Activated naive CD4-positive, alpha-beta T cell treated with anti-CD3 and anti-CD28 coated beads, Interleukin-2, amount 10 ng/mL, durations not matched to agents 7 days and 5 days (primary cell): ENCODE data around the gene TRPV4.

Experiments
- CTCF ChIA-PET: fragments of 350-600 bp; sonication (Branson Sonifier 250); formaldehyde crosslinking; loops from one replicate; lab custom pipeline; 2021; ENCODE audit warnings: antibody characterized with exemption; lab: Charles Lee
- DNase-seq: peaks from one replicate; pipeline ENCODE4 v3.0.0-alpha.2; 2020
- H3K27ac Mint-ChIP-seq: one replicate; pipeline ENCODE4 v1.8.0; 2021; ENCODE audit warnings: mild to moderate bottlenecking, moderate library complexity, mixed read lengths
- H3K27me3 Mint-ChIP-seq: one replicate; pipeline ENCODE4 v1.8.0; 2021; ENCODE audit warnings: mild to moderate bottlenecking, mixed read lengths
- H3K36me3 Mint-ChIP-seq: one replicate; pipeline ENCODE4 v1.8.0; 2021; ENCODE audit warnings: mixed read lengths
- H3K4me1 Mint-ChIP-seq: one replicate; pipeline ENCODE4 v1.8.0; 2021; ENCODE audit warnings: mixed read lengths
- H3K4me3 Mint-ChIP-seq: one replicate; pipeline ENCODE4 v1.8.0; 2021; ENCODE audit warnings: mild to moderate bottlenecking, moderate library complexity, mixed read lengths
- H3K9me3 Mint-ChIP-seq: one replicate; pipeline ENCODE4 v1.8.0; 2021; ENCODE audit warnings: mixed read lengths

The TRPV4 gene

GRCh38 chr12:109829667-109830066 is 3.5 kb downstream of the TRPV4 start:
- peaks cover 3% of the 10 kb centered on the region for H3K4me1 Mint-ChIP-seq
- H3K27me3 Mint-ChIP-seq: peaks cover 60% of the 10 kb centered on the region
- no peaks in the 10 kb centered on the region for H3K9me3 Mint-ChIP-seq
- H3K4me3 Mint-ChIP-seq: no peak overlapping the region
- no peaks in the 10 kb centered on the region for H3K36me3 Mint-ChIP-seq
- H3K27ac Mint-ChIP-seq: no peak overlapping the region
- CTCF ChIA-PET: interaction anchor here (0.9 to 5.3 kb wide), 2 partner anchors 14 to 24 kb away, joined by 3 to 29 read pairs; no protein-coding TSS in a partner anchor
- no peak for DNase-seq

DNA sequence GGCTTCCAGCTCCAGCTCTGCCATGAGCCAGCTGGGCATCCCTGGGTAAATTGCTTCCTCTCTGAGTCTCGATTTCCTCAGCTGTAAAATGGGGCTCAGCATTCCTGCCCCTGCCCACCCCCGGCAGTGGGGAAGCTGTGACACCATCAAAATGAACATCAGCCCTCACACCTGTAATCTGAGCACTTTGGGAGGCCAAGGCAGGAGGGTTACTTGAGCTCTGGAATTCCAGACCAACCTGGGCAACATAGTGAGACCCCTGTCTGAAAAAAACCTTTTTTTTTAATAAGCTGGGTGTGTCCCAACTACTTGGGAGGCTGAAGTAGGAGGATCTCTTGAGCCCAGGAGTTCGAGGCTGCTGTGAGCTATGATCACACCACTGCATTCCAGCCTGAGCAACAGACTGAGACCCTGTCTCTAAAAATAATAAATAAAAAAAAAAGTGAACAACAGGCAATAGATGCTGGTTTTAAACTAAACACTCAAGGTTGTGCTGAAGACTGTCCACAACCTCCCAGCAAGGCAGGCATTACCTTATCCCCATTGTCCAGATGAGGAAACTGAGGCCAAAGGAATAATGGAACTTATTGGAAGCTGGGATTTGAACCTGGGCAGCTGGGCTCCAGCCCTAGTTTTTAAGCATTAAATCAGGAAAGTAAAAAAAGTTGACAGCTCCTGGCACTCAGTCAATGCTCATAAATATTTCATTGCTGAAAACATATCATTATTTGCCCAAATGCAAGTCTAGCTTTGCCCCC is 4.3 kb downstream of the TRPV4 start:
- peaks cover 3% of the 10 kb centered on the region for H3K4me1 Mint-ChIP-seq
- peaks cover 53% of the 10 kb centered on the region for H3K27me3 Mint-ChIP-seq
- DNase-seq: no peak
- H3K4me3 Mint-ChIP-seq: no peak overlapping the region
- H3K9me3 Mint-ChIP-seq: no peaks in the 10 kb centered on the region
- no peaks in the 10 kb centered on the region for H3K36me3 Mint-ChIP-seq
- H3K27ac Mint-ChIP-seq: no peak overlapping the region
- CTCF ChIA-PET: interaction anchor here (0.6 to 5.3 kb wide), 3 partner anchors 15 to 27 kb away, joined by 3 to 29 read pairs (median 4); no protein-coding TSS in a partner anchor

DNA sequence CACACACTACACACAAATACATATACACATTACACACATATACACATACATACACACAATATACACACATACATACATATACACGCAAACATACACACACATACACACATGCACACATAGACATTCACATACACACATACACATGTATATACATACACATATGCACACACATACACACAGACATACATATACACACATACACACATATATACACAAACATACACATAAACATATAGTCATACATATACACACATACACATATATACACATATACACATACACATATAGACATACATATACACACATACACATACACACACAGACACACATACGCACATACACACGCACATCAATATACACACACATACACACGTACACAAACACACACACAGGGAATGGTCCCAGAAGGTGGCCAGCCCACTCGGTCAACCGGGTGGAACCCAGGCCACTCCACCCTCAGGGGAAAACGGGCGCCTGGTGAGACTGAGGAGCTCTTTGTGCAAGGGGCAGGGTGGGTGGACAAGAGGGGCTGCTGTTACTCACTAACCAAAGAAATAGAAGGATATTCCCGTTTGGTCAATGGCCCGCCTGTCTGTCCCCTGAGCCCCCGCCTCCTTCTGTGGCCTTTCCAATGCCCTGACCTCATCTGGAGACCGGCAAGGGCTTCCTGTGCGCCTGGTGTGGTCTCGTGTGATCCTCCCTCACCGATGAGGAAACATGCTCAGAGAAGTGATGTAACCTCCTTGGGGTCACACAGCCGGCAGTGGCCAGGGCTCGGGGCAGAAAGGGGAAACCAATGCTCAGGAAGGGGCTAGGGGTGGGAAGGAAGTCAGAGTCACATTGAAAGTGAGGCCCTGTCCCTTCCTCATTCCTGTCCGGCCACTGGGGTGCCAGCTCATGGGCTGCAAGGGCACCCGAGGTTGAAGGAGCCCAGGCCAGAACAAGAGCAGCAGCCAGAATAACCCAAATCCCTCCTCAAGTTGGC is 5.3 kb downstream of the TRPV4 start:
- CTCF ChIA-PET: interaction anchor here (5.3 kb wide), 1 partner anchor 16 kb away, joined by 29 read pairs; no protein-coding TSS in a partner anchor
- DNase-seq: no peak
- Mint-ChIP-seq H3K27me3 (peaks cover 44% of the 10 kb centered on the region), H3K27ac (no peak overlapping the region), H3K4me3 (no peak overlapping the region), H3K36me3 (no peaks in the 10 kb centered on the region), H3K9me3 (no peaks in the 10 kb centered on the region), H3K4me1 (no peaks in the 10 kb centered on the region)

GRCh38 chr12:109827080-109827479 is 6.1 kb downstream of the TRPV4 start:
- no peak overlapping the region for H3K27ac Mint-ChIP-seq
- no peaks in the 10 kb centered on the region for H3K9me3 Mint-ChIP-seq
- DNase-seq: no peak
- no peak overlapping the region for H3K4me3 Mint-ChIP-seq
- H3K36me3 Mint-ChIP-seq: no peaks in the 10 kb centered on the region
- peaks cover 40% of the 10 kb centered on the region for H3K27me3 Mint-ChIP-seq
- H3K4me1 Mint-ChIP-seq: no peaks in the 10 kb centered on the region
- CTCF ChIA-PET: interaction anchor here (1.0 kb wide), 1 partner anchor 18 kb away, joined by 4 read pairs; no protein-coding TSS in a partner anchor

GRCh38 chr12:109824731-109825130 is 8.5 kb downstream of the TRPV4 start:
- Mint-ChIP-seq H3K4me1 (no peaks in the 10 kb centered on the region), H3K27ac (no peak overlapping the region), H3K4me3 (no peak overlapping the region), H3K9me3 (no peaks in the 10 kb centered on the region), H3K27me3 (peaks cover 21% of the 10 kb centered on the region), H3K36me3 (no peaks in the 10 kb centered on the region)
- no peak for DNase-seq
- CTCF ChIA-PET: interaction anchor here (2.3 kb wide), 1 partner anchor 21 kb away, joined by 6 read pairs; no protein-coding TSS in a partner anchor

- no peak overlapping the region for H3K4me3 Mint-ChIP-seq
- no peak for DNase-seq
- H3K36me3 Mint-ChIP-seq: no peaks in the 10 kb centered on the region
- no peaks in the 10 kb centered on the region for H3K9me3 Mint-ChIP-seq
- no peaks in the 10 kb centered on the region for H3K4me1 Mint-ChIP-seq
- no peak overlapping the region for H3K27ac Mint-ChIP-seq
- peaks cover 22% of the 10 kb centered on the region for H3K27me3 Mint-ChIP-seq
- CTCF ChIA-PET: interaction anchor here (0.6 kb wide), 1 partner anchor 23 kb away, joined by 3 read pairs; no protein-coding TSS in a partner anchor
These were observed 10.2 kb downstream of the TRPV4 start for GRCh38 chr12:109822951-109823411.

- Mint-ChIP-seq H3K27ac (no peak overlapping the region), H3K9me3 (no peaks in the 10 kb centered on the region), H3K27me3 (peaks cover 21% of the 10 kb centered on the region), H3K36me3 (no peaks in the 10 kb centered on the region), H3K4me3 (no peak overlapping the region), H3K4me1 (no peaks in the 10 kb centered on the region)
- DNase-seq: no peak
- CTCF ChIA-PET: no interaction called here
These were observed 10.8 kb downstream of the TRPV4 start for GRCh38 chr12:109822416-109822815.

DNA sequence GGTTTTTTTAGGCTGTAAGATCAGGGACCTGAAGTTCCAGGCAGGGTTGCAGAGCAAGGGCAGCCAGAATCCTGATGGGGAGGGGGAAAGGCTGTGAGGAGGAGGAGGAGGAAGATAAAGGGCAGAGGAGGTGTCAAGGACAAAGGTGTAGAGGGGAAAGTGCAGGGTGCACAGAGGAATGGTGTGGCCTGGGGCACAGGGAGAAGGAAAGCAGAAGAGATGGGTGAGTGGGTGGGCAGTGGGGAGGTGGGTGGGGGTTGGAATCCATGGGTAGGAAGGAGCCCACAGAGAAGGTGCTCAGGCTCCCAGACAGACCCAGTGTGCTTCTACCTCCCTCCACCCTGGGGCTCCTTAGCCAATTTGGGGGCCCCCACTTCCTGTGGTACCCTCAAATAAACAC is 11.2 kb downstream of the TRPV4 start:
- Mint-ChIP-seq H3K27me3 (peaks cover 21% of the 10 kb centered on the region), H3K4me3 (no peak overlapping the region), H3K4me1 (no peaks in the 10 kb centered on the region), H3K27ac (no peak overlapping the region), H3K36me3 (no peaks in the 10 kb centered on the region), H3K9me3 (no peaks in the 10 kb centered on the region)
- no peak for DNase-seq
- CTCF ChIA-PET: no interaction called here

DNA sequence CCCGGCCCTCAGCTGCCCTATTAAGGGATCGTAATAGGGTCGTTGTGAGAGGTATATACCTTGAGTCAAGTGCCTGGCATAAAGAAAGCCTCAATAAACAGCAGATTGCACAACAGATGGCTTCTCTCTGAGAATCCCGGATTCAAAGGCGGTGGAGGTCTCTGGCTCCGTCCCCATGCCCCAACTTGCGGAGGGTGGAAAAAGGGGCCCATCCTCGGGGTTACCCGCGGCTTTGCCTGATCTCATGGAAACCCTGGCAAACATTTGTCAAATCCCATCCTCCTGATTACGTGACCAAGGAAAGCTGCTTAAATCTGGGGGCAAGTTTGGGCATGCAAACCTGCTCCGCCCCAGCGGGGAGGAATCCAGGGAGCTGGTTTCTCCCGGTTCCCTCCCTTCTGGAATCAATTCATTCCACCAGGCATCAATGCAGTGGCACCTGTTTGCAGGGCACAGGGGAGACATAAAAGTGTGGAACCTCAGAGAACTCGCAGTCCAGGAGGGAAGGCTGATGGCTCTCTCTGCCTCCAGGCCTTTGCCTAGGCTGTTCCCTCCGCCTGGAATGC is 12.3 kb downstream of the TRPV4 start:
- no peak overlapping the region for H3K27ac Mint-ChIP-seq
- H3K9me3 Mint-ChIP-seq: no peaks in the 10 kb centered on the region
- CTCF ChIA-PET: interaction anchor here (0.6 kb wide), 1 partner anchor 15 kb away, joined by 3 read pairs; no protein-coding TSS in a partner anchor
- H3K4me1 Mint-ChIP-seq: no peaks in the 10 kb centered on the region
- H3K4me3 Mint-ChIP-seq: no peak overlapping the region
- DNase-seq: no peak
- no peaks in the 10 kb centered on the region for H3K36me3 Mint-ChIP-seq
- peaks cover 16% of the 10 kb centered on the region for H3K27me3 Mint-ChIP-seq

DNA sequence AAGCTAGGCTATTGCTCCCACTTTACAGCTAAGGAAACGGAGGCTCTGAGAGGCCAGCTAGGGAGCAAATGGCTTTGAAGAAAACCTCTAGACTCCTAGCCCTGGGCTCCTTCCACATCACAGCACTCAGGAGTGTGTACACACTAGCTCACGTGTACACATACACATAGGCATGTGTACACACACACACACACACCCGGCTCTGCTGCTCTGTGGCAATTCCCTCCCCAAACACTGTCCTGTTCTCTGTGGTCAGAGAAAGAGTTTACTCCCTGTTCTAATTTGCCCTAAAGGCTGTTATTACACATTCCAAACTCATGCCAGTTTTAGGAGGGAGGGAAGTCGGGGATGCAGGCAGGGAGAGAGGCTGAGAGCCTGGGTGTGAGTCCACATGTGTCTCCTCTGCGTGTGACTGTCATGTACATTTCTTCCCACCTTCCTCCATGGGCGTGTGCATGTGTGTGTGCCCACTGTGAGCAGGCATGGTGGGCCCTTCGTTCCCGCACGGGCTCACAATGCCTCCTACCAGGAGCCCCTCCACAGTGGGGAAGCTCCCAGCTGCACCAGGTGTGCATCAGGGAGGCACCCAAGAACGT is 14.2 kb downstream of the TRPV4 start:
- H3K4me3 Mint-ChIP-seq: no peak overlapping the region
- CTCF ChIA-PET: no interaction called here
- no peak overlapping the region for H3K27ac Mint-ChIP-seq
- no peak for DNase-seq
- H3K9me3 Mint-ChIP-seq: no peaks in the 10 kb centered on the region
- no peaks in the 10 kb centered on the region for H3K4me1 Mint-ChIP-seq
- H3K27me3 Mint-ChIP-seq: peaks cover 9% of the 10 kb centered on the region
- no peaks in the 10 kb centered on the region for H3K36me3 Mint-ChIP-seq

DNA sequence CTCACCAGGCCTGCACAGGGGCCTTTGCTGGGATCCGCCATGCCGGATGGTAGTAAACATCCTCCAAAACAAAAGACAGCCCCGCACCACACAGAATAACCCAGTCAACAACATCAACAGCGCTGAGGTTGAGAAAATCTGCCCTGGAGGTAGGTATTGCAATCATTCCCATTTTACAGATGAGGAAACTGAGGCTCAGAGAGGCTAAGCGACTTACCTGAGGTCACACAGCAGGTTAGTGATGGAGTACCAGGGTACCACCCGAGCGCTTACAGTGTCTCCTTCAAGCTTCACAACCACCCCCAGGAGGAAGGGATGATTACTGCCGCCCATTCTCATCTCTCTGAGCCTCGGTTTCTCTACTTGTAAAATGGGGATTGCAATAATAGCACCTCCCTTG is 14.9 kb downstream of the TRPV4 start:
- Mint-ChIP-seq H3K4me1 (no peaks in the 10 kb centered on the region), H3K9me3 (no peaks in the 10 kb centered on the region), H3K4me3 (no peak overlapping the region), H3K27ac (no peak overlapping the region), H3K27me3 (peaks cover 9% of the 10 kb centered on the region), H3K36me3 (no peaks in the 10 kb centered on the region)
- CTCF ChIA-PET: no interaction called here
- DNase-seq: no peak

GRCh38 chr12:109817627-109818231 is 15.5 kb downstream of the TRPV4 start:
- no peaks in the 10 kb centered on the region for H3K9me3 Mint-ChIP-seq
- no peak overlapping the region for H3K27ac Mint-ChIP-seq
- peaks cover 9% of the 10 kb centered on the region for H3K27me3 Mint-ChIP-seq
- H3K36me3 Mint-ChIP-seq: no peaks in the 10 kb centered on the region
- no peak overlapping the region for H3K4me3 Mint-ChIP-seq
- H3K4me1 Mint-ChIP-seq: no peaks in the 10 kb centered on the region
- CTCF ChIA-PET: no interaction called here
- no peak for DNase-seq

GRCh38 chr12:109816870-109817269 is 16.3 kb downstream of the TRPV4 start:
- no peaks in the 10 kb centered on the region for H3K4me1 Mint-ChIP-seq
- no peaks in the 10 kb centered on the region for H3K36me3 Mint-ChIP-seq
- no peak overlapping the region for H3K27ac Mint-ChIP-seq
- no peaks in the 10 kb centered on the region for H3K9me3 Mint-ChIP-seq
- no peak for DNase-seq
- CTCF ChIA-PET: no interaction called here
- H3K27me3 Mint-ChIP-seq: peaks cover 6% of the 10 kb centered on the region
- no peak overlapping the region for H3K4me3 Mint-ChIP-seq
